Stimulated activated CD4-positive, alpha-beta T cell treated with anti-CD3 and anti-CD28 coated beads, TNF-alpha, amount 100 ng/mL, for 24 hours (primary cell): ENCODE results near the gene SMAD7.

Experiments
- DNase-seq, 3 experiments: peaks; one replicate each; pipeline ENCODE4 v3.0.0-alpha.2; 2020; ENCODE audit warnings: low read depth in 3 of 3

Gene SMAD7, protein sequence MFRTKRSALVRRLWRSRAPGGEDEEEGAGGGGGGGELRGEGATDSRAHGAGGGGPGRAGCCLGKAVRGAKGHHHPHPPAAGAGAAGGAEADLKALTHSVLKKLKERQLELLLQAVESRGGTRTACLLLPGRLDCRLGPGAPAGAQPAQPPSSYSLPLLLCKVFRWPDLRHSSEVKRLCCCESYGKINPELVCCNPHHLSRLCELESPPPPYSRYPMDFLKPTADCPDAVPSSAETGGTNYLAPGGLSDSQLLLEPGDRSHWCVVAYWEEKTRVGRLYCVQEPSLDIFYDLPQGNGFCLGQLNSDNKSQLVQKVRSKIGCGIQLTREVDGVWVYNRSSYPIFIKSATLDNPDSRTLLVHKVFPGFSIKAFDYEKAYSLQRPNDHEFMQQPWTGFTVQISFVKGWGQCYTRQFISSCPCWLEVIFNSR

GRCh38 chr18:48950536-48951447 lies at the start of gene SMAD7:
SMAD7 (minus strand) TSS chr18:48950965; CDS start chr18:48950424, 541 bp downstream.
- DNase-seq = no peak

- no peak for DNase-seq
Measured at GRCh38 chr18:48999569-48999968, 48.8 kb upstream of the SMAD7 start.

DNA sequence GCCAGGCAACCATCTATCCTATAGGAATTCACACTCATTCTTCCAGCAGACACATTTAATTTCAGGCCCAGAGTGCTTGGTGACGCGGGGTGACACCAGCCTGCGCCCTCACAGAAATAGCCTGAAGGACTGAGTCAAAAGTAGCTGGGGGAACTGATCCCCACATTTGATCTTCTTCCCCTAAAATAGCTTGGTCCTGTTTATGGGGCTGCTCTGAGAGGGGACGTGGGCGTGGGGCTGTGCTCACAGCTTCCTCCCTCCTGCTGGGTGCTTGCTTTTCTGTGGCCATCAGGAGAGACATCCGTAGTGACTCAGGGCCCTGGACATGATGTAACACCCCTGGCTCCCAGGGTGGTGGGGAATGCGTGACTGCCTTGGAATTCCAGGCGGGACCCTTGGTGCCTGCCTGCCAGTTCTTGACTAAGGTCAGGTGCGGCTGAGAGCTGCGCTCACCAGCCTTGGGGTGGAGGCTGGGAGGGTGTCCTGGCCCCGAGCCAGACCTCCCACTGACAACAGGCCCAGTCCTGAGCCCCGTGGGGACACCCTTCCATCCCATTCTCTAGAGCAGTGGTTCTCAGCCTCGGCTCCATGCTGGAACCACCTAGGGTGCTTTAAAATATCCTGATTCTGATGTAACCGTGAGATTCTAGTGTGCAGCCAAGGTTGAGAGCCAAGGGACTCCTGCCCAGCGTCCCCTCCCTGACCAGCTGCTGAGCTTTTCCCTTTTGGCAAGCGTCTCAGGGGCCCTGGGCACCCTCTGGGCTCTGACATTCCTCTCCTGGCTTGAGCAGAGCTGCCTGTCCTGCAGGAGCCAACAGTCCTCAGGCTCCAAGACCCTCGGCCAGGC lies 47.4 kb upstream of the SMAD7 start:
- no peak for DNase-seq

- no peak for DNase-seq
Measured at GRCh38 chr18:48997681-48997984, 46.9 kb upstream of the SMAD7 start.

GRCh38 chr18:48996901-48997463 lies 46.2 kb upstream of the SMAD7 start:
- DNase-seq = no peak

DNA sequence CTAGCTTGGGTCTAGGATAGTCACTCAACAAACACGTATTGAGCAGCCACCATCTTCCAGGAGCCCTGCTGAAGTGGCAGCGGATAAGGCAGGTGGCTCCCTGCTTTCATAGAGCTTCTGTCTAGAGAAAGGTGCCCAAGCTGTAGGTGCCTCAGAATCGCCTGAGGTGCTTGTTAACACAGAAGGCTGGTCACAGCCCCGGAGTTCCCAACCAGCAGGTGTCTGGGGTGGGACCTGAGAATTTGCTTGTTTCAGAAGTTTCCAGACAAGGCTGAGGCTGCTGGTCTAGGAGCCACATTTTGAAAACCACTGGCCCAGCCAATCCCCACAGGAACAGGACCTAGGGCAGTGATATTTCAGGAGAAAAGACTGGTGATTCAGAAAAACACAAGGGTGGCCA lies 45.3 kb upstream of the SMAD7 start:
- no peak for DNase-seq

- no peak for DNase-seq
Measured at GRCh38 chr18:48994926-48995835, 44.4 kb upstream of the SMAD7 start.

DNA sequence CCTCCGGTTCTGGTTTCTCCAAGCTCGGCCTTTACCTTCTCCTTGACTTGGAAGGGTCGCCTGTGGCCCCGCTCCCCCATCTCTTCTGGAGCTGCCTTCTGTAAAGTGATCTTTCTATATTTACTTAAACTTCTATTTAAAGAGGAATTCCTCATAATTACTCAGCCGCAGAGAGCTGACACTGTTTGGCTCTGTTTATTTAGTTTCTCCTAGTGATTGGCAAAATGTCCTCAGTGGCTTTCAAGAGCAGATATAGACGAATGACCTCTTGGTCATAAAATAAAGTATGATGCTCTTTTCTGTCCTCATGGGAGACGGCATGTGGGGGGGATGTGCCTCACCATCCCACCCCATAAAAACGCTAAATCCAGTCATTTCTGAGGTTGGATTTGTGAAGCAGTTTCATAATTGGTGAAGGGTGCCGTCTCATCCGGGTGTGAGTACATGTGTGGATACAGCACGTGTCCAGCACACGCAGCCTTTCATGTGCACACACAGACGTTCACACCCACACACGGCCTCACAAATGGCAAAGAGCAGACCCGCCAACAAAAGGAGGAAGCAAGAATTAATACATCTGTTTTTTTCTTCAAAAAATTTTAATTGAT lies 43.4 kb upstream of the SMAD7 start:
- no peak for DNase-seq

DNA sequence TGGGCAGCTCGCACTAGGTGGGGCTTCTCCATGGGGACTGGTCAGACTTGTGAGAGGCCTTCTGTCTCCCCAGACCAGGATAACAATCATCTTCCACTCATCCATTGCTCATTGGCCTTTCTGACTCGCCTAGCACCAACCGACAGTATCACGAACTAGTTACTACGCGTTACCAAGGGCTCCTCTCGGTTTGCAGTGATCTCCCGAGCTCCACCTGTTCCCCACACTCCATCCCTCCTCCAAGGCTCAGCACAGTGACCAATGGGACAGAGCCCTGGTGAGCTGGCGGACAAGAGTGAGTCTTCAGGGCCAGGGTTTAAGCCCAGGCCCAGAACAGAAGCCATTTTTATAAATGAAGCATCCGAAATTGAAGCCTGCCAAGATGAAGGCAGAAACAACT lies 42.8 kb upstream of the SMAD7 start:
- DNase-seq = no peak

GRCh38 chr18:48992791-48993555 lies 42.2 kb upstream of the SMAD7 start:
- no peak for DNase-seq

- DNase-seq = no peak
Measured at GRCh38 chr18:48992133-48992532, 41.4 kb upstream of the SMAD7 start.

- DNase-seq = no peak
Measured at GRCh38 chr18:48991676-48992075, 40.9 kb upstream of the SMAD7 start.

DNA sequence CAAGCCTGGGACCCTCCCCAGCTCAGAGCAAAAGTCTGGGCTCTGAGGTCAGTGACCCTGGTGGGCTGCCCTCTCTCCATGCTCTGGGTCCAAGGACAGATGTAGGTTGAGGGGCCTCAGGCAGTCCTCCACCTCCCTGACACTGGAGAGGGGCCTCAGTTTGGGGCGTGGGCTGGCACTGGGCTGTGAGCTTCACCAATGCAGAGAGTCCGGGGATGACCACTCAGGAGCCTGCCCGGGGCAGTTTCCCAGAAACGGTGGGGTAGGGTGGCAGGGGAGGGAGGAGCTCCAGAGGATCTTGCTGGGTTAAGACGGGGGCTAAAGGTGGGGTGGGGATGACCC lies 40.5 kb upstream of the SMAD7 start:
- DNase-seq = no peak

DNA sequence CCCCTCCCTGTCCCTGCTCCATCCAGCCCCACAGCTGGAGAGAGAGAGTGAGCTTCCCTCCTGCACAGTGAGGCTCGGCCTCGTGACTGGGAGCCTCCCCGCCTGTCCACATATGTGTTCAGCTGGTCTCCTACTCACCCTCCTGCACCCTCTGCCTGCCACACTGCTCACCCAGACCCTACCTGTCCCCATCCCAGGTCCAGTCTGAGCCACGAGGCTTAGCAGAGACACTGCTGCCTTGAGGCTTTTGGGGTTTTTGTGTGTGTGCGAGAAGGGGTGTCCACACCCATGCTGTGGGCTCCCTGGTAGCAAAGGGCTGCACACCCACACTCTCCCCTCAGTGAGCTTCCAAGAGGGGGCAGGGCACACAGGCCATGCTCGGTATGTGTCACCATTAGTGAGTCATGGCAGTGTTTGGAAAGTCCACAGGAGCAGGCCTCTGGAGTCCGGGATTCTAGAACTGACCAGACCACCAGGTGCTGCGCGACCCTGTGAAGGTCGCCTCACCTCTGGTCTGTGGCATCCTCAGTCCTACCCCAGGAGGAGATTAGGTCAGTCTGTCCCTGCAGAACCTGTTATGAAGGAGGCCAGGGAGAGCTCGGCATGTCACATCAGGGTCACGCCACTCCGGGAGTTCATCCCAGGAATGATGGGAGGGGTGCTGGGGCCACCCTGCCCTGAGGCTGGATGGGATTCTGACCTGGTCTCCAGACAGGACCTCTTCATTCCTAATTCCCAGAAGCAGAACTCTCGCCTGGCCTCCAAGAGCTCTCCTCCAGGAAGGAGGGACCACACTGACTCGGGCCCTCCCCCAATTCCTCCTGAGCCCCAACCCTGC lies 39.9 kb upstream of the SMAD7 start:
- no peak for DNase-seq

- DNase-seq = no peak
Measured at GRCh38 chr18:48989304-48990303, 38.8 kb upstream of the SMAD7 start.

- DNase-seq = no peak
Measured at GRCh38 chr18:48988508-48989303, 37.9 kb upstream of the SMAD7 start.

DNA sequence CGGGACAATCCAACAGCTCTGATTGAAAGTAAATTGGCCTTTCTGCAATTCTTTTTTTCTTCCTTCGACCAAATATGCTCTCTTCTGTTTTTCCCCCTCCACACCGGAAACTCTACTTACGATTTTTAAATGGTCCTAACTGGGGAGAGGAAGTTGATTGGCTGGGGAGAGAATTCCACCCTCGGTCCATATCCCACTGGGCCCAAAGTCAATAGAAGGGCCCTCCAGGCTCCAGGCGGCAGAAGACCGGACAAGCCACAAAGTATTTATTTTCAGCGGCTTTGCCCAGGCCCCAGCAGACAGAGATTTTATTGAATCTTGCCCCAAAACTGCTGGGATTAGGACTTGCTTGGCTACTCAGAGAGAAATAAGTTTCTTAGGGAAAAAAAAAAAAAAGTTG lies 37.1 kb upstream of the SMAD7 start:
- DNase-seq = no peak
